A549 (cell line): ENCODE measurements around the gene VSIG10. TPM values are rescaled to one million over a fixed set of nuclear protein-coding genes. Genes with fewer than 3 reads are reported as not detected.

Experiments
- ATAC-seq, 2 experiments: fragments of 200-7000 bp in 1 of 2; fragments of >200 bp in 1 of 2; cut with Nextera tagmentation in 1 of 2; cut with Tn5 transposase in 1 of 2; 3 replicates each; pipeline versions ENCODE4 v1.8.0 to v1.9.1; 2018 to 2020; ENCODE audit warnings: mild to moderate bottlenecking in 1 of 2, moderate library complexity in 1 of 2
- CTCF ChIA-PET: fragments of 300-600 bp; sonication (Branson Sonifier 250); formaldehyde crosslinking; extraction: SDS; loops from one replicate; lab custom pipeline; 2021; ENCODE audit warnings: antibody characterized with exemption, inconsistent platforms; lab: Yijun Ruan, JAX
- POLR2A ChIA-PET: fragments of 350-600 bp; formaldehyde crosslinking; extraction: SDS; loops from one replicate; lab custom pipeline; 2021; ENCODE audit warnings: antibody characterized with exemption, inconsistent platforms; lab: Yijun Ruan, JAX
- DNase-seq, 2 experiments: peaks; one replicate each; pipeline versions ENCODE4 v3.0.0 to v3.0.0-alpha.2; 2011 to 2016; ENCODE audit warnings: low read depth in 1 of 2, low spot score in 1 of 2
- FAIRE-seq: peaks from 2 replicates; lab custom pipeline; 2011; peaks lifted over from hg19 to GRCh38; lab: Jason Lieb, UNC
- H3K27ac ChIP-seq, 2 experiments: fragments of >200 bp; sonication (Bioruptor Twin); formaldehyde crosslinking; 3 replicates each; pipeline ENCODE4 v1.5.1; 2016 to 2017
- H3K4me1 ChIP-seq: fragments of >200 bp; sonication (Bioruptor Twin); formaldehyde crosslinking; 3 replicates; pipeline ENCODE4 v1.6.1; 2016
- H3K4me2 ChIP-seq: fragments of >200 bp; sonication (Bioruptor Twin); formaldehyde crosslinking; 3 replicates; pipeline ENCODE4 v1.6.1; 2016
- H3K4me3 ChIP-seq: fragments of >200 bp; sonication (Bioruptor Twin); formaldehyde crosslinking; 3 replicates; pipeline ENCODE4 v1.5.1; 2016
- H3K9me3 ChIP-seq: fragments of >200 bp; sonication (Bioruptor Twin); formaldehyde crosslinking; 3 replicates; pipeline ENCODE4 v1.6.1; 2016
- BCL3 ChIP-seq: fragments of >200 bp; sonication (Bioruptor Twin); formaldehyde crosslinking; IDR thresholded peaks from 3 replicates; pipeline ENCODE4 v1.6.1; 2016
- CBX2 ChIP-seq: fragments of 200-600 bp; sonication (generic); IDR thresholded peaks from 2 replicates; pipeline ENCODE4 v1.6.1; 2016; ENCODE audit warnings: low read depth, mild to moderate bottlenecking, borderline replicate concordance
- CBX8 ChIP-seq: fragments of 200-600 bp; sonication (generic); IDR thresholded peaks from 2 replicates; pipeline ENCODE4 v1.6.1; 2016
- EHF ChIP-seq: fragments of 250-450 bp; sonication (Bioruptor Pico); IDR thresholded peaks from 2 replicates; pipeline ENCODE4 v1.5.0; 2020; ENCODE audit warnings: mild to moderate bottlenecking
- EHMT2 ChIP-seq: fragments of 200-600 bp; sonication (generic); IDR thresholded peaks from 2 replicates; pipeline ENCODE4 v1.6.1; 2016; ENCODE audit warnings: antibody characterized with exemption, low read depth, mild to moderate bottlenecking, moderate library complexity
- EP300 ChIP-seq, 2 experiments: fragments of >200 bp; sonication (Bioruptor Twin); formaldehyde crosslinking; IDR thresholded peaks; 2 replicates in 1 of 2; 3 replicates in 1 of 2; pipeline ENCODE4 v1.6.1; 2016 to 2017
- ESRRA ChIP-seq: fragments of 150-350 bp; IDR thresholded peaks from 2 replicates; pipeline ENCODE4 v1.6.1; 2014; ENCODE audit warnings: mild to moderate bottlenecking, low read length, borderline replicate concordance
- GATA3 ChIP-seq: IDR thresholded peaks from 2 replicates; pipeline ENCODE4 v1.6.1; 2012; ENCODE audit warnings: borderline replicate concordance
- HOXA7 ChIP-seq: fragments of 250-450 bp; sonication (Bioruptor Pico); IDR thresholded peaks from 2 replicates; pipeline ENCODE4 v1.5.0; 2020; ENCODE audit warnings: mild to moderate bottlenecking, moderate library complexity
- HOXB13 ChIP-seq: fragments of 250-450 bp; sonication (Bioruptor Pico); IDR thresholded peaks from 2 replicates; pipeline ENCODE4 v1.5.0; 2020; ENCODE audit warnings: low read depth, mild to moderate bottlenecking, moderate library complexity
- HOXB5 ChIP-seq: fragments of 250-450 bp; sonication (Bioruptor Pico); IDR thresholded peaks from 2 replicates; pipeline ENCODE4 v1.5.0; 2020; ENCODE audit warnings: mild to moderate bottlenecking, moderate library complexity
- KDM1A ChIP-seq: fragments of 200-600 bp; sonication (generic); IDR thresholded peaks from 2 replicates; pipeline ENCODE4 v1.6.1; 2016; ENCODE audit warnings: low read depth, mild to moderate bottlenecking
- KDM5A ChIP-seq: fragments of 200-600 bp; sonication (generic); IDR thresholded peaks from 2 replicates; pipeline ENCODE4 v1.6.1; 2016; ENCODE audit warnings: antibody characterized with exemption, mild to moderate bottlenecking
- MAX ChIP-seq: IDR thresholded peaks from 2 replicates; pipeline ENCODE4 v1.6.1; 2012
- MYC ChIP-seq: IDR thresholded peaks from 2 replicates; pipeline ENCODE4 v1.6.1; 2012; ENCODE audit warnings: mild to moderate bottlenecking, inconsistent platforms, low read length, improper control_type of control experiment, borderline replicate concordance
- NFE2L2 ChIP-seq: fragments of 150-350 bp; conservative IDR thresholded peaks from 2 replicates; pipeline ENCODE4 v1.6.1; 2014; ENCODE audit warnings: low read length
- NPAS2 ChIP-seq: fragments of 250-450 bp; sonication (Bioruptor Pico); IDR thresholded peaks from 2 replicates; pipeline ENCODE4 v1.8.0; 2022; ENCODE audit warnings: mild to moderate bottlenecking, moderate library complexity, borderline replicate concordance
- PHF8 ChIP-seq: fragments of 200-600 bp; sonication (generic); IDR thresholded peaks from 2 replicates; pipeline ENCODE4 v1.6.1; 2016; ENCODE audit warnings: low read depth, mild to moderate bottlenecking, antibody characterized with exemption, moderate library complexity, borderline replicate concordance
- POLR2A ChIP-seq: IDR thresholded peaks from 2 replicates; pipeline ENCODE4 v1.6.1; 2012; ENCODE audit warnings: mild to moderate bottlenecking, low read length
- RAD21 ChIP-seq, 2 experiments: fragments of >200 bp in 1 of 2; sonication (Bioruptor Twin) in 1 of 2; formaldehyde crosslinking in 1 of 2; IDR thresholded peaks in 1 of 2; conservative IDR thresholded peaks in 1 of 2; 2 replicates in 1 of 2; 3 replicates in 1 of 2; pipeline ENCODE4 v1.6.1; 2012 to 2018; ENCODE audit warnings: inconsistent platforms in 1 of 2
- RARB ChIP-seq: fragments of 250-450 bp; sonication (Bioruptor Pico); IDR thresholded peaks from 2 replicates; pipeline ENCODE4 v1.8.0; 2021; ENCODE audit warnings: mild to moderate bottlenecking, moderate library complexity
- RCOR1 ChIP-seq: fragments of 150-350 bp; IDR thresholded peaks from 2 replicates; pipeline ENCODE4 v1.6.1; 2014; ENCODE audit warnings: antibody characterized with exemption, low read length, low read depth
- RFX5 ChIP-seq: fragments of 450-650 bp; IDR thresholded peaks from 2 replicates; pipeline ENCODE4 v1.7.1; 2014; ENCODE audit warnings: antibody characterized with exemption, mild to moderate bottlenecking, moderate library complexity
- SREBF2 ChIP-seq: fragments of 450-650 bp; IDR thresholded peaks from 2 replicates; pipeline ENCODE4 v1.6.1; 2014; ENCODE audit warnings: mild to moderate bottlenecking, moderate library complexity
- TFCP2L1 ChIP-seq: fragments of 250-450 bp; sonication (Bioruptor Pico); IDR thresholded peaks from 2 replicates; pipeline ENCODE4 v1.5.0; 2021; ENCODE audit warnings: mild to moderate bottlenecking
- WGBS: methylation state at CpG from one replicate; pipeline ENCODE4 v1.1.6; 2017; ENCODE audit errors: missing lambda C conversion rate; 5-methylcytosine and 5-hydroxymethylcytosine counted together
- polyA plus RNA-seq, 4 experiments: library from polyadenylated mRNA; depleted of rRNA in 3 of 4; stranded (reverse); fragments of >200 nt; fragmentation: RNase III in 1 of 4; extraction: RNeasy Plus Mini Kit Qiagen cat#74134 plus additional on column Dnase treatment in 1 of 4; gene quantifications; 2 replicates in 3 of 4; 3 replicates in 1 of 4; pipeline ENCODE4 v1.2.3, GENCODE V29; 2011 to 2017
- TF ChIP-seq, protein P1 (sequence below): fragments of 150-350 bp; IDR thresholded peaks from 2 replicates; pipeline ENCODE4 v1.6.1; 2014; ENCODE audit warnings: low read depth, mild to moderate bottlenecking, low read length
- TF ChIP-seq, protein P2 (sequence below): fragments of 250-450 bp; sonication (Bioruptor Pico); IDR thresholded peaks from 2 replicates; pipeline ENCODE4 v1.5.0; 2021; ENCODE audit warnings: mild to moderate bottlenecking, moderate library complexity, borderline replicate concordance
- TF ChIP-seq, protein P3 (sequence below): fragments of 200-600 bp; sonication (generic); IDR thresholded peaks from 2 replicates; pipeline ENCODE4 v1.6.1; 2016; ENCODE audit warnings: antibody characterized with exemption, mild to moderate bottlenecking, moderate library complexity

The VSIG10 gene
- polyA plus RNA-seq, 2 of the 4 experiments (the other 2 are of a cell fraction) = 18.3 to 20.2 TPM

- no peak for TF ChIP-seq NFE2L2
- no peak for TF ChIP-seq GATA3
- TF ChIP-seq POLR2A = no peak
- TF ChIP-seq, protein P1, sequence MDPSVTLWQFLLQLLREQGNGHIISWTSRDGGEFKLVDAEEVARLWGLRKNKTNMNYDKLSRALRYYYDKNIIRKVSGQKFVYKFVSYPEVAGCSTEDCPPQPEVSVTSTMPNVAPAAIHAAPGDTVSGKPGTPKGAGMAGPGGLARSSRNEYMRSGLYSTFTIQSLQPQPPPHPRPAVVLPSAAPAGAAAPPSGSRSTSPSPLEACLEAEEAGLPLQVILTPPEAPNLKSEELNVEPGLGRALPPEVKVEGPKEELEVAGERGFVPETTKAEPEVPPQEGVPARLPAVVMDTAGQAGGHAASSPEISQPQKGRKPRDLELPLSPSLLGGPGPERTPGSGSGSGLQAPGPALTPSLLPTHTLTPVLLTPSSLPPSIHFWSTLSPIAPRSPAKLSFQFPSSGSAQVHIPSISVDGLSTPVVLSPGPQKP = no peak
Observed at GRCh38 chr12:118068445-118068844, 35.4 kb downstream of the VSIG10 start (continued).

DNA sequence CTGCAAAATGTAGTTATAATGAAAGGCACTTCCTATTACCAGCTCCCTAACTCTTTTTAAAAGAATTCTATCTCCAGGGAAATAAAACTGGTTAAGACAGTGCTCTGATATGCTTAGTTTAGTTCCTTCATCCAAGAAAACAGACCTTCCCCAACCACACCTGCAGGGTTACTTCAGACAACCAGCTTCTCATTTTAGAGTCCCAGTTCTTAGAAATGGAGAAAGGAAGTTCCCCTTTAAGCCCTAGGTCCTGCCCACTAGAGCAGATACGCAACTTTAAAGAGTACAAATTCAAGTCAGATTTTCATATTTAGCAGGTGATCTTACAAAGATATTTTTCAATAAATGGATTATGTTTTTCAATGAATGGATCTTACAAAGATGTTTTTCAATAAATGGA lies 38.4 kb downstream of the VSIG10 start:
- TF ChIP-seq HOXA7 (no peak), RAD21 (conservative IDR thresholded peaks at IDR 0.05 in 1 of 2, IDR thresholded peaks at IDR 0.05 in 1 of 2) (no peak), HOXB13 (CRISPR knock-in tag) (no peak), KDM5A (no peak), EP300 (IDR thresholded peaks at IDR 0.05) (no peak), NPAS2 (CRISPR knock-in tag) (no peak), RARB (no peak), POLR2A (no peak), EHMT2 (no peak), TFCP2L1 (CRISPR knock-in tag) (no peak), EHF (CRISPR knock-in tag) (no peak), MAX (no peak), ESRRA (no peak), CBX8 (no peak), BCL3 (no peak), SREBF2 (no peak), RCOR1 (no peak), PHF8 (no peak), CBX2 (no peak)
- TF ChIP-seq, protein P2, sequence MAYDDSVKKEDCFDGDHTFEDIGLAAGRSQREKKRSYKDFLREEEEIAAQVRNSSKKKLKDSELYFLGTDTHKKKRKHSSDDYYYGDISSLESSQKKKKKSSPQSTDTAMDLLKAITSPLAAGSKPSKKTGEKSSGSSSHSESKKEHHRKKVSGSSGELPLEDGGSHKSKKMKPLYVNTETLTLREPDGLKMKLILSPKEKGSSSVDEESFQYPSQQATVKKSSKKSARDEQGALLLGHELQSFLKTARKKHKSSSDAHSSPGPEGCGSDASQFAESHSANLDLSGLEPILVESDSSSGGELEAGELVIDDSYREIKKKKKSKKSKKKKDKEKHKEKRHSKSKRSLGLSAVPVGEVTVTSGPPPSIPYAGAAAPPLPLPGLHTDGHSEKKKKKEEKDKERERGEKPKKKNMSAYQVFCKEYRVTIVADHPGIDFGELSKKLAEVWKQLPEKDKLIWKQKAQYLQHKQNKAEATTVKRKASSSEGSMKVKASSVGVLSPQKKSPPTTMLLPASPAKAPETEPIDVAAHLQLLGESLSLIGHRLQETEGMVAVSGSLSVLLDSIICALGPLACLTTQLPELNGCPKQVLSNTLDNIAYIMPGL (CRISPR knock-in tag) = no peak
- ATAC-seq = no peak
- FAIRE-seq = no peak
- no peaks in the 10 kb centered on the region for H3K9me3 ChIP-seq
- no peak overlapping the region for H3K4me2 ChIP-seq
- no peak for DNase-seq
- no peak overlapping the region for H3K27ac ChIP-seq
- H3K4me3 ChIP-seq = no peak overlapping the region
- ChIA-PET CTCF (interaction anchor here (0.7 to 3.9 kb wide), 5 partner anchors 15 to 208 kb away, joined by 3 to 19 read pairs (median 3); no protein-coding TSS in a partner anchor), POLR2A (no interaction called here)
- H3K4me1 ChIP-seq = peaks cover 19% of the 10 kb centered on the region
- WGBS = 91% methylated on average over 1 of the region's 1 CpG

DNA sequence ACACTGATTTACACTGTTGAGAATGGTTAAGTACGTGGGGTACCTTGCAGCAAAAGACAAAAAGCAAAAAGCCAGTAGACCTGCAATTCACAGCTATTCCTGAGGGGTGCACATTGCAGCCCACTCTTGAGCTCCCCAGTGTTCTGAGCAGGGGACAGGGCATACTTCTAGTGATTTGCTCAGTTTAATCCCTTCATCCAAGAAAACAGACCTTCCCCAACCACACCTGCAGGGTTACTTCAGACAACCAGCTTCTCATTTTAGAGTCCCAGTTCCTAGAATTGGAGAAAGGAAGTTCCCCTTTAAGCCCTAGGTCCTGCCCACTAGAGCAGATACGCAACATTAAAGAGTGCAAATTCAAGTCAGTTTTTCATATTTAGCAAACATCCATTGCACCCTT lies 39.2 kb downstream of the VSIG10 start:
- WGBS = 77% methylated on average over 2 of the region's 2 CpGs
- peak in 1 of 2 experiments; percentile 42; a peak in 3 of 6 replicates for ATAC-seq
- ChIA-PET CTCF (interaction anchor here (0.7 to 3.9 kb wide), 7 partner anchors 11 to 207 kb away, joined by 3 to 19 read pairs (median 4); partner anchors contain the start of gene VSIG10), POLR2A (no interaction called here)
- no peak for FAIRE-seq
- H3K4me1 ChIP-seq = peaks cover 20% of the 10 kb centered on the region
- H3K4me3 ChIP-seq = no peak overlapping the region
- H3K9me3 ChIP-seq = no peaks in the 10 kb centered on the region
- H3K27ac ChIP-seq = no peak overlapping the region
- H3K4me2 ChIP-seq = no peak overlapping the region; the same call in 2 of the 3 replicates
- no peak for DNase-seq
- no peak for TF ChIP-seq RFX5
- no peak for TF ChIP-seq MYC
- TF ChIP-seq EP300 (IDR thresholded peaks at IDR 0.05) = no peak
- TF ChIP-seq, protein P3, sequence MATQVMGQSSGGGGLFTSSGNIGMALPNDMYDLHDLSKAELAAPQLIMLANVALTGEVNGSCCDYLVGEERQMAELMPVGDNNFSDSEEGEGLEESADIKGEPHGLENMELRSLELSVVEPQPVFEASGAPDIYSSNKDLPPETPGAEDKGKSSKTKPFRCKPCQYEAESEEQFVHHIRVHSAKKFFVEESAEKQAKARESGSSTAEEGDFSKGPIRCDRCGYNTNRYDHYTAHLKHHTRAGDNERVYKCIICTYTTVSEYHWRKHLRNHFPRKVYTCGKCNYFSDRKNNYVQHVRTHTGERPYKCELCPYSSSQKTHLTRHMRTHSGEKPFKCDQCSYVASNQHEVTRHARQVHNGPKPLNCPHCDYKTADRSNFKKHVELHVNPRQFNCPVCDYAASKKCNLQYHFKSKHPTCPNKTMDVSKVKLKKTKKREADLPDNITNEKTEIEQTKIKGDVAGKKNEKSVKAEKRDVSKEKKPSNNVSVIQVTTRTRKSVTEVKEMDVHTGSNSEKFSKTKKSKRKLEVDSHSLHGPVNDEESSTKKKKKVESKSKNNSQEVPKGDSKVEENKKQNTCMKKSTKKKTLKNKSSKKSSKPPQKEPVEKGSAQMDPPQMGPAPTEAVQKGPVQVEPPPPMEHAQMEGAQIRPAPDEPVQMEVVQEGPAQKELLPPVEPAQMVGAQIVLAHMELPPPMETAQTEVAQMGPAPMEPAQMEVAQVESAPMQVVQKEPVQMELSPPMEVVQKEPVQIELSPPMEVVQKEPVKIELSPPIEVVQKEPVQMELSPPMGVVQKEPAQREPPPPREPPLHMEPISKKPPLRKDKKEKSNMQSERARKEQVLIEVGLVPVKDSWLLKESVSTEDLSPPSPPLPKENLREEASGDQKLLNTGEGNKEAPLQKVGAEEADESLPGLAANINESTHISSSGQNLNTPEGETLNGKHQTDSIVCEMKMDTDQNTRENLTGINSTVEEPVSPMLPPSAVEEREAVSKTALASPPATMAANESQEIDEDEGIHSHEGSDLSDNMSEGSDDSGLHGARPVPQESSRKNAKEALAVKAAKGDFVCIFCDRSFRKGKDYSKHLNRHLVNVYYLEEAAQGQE = no peak
- TF ChIP-seq EHF (CRISPR knock-in tag) = no peak
- no peak for TF ChIP-seq KDM1A
- no peak for TF ChIP-seq HOXB13 (CRISPR knock-in tag)
- no peak for TF ChIP-seq SREBF2
- TF ChIP-seq HOXB5 = no peak
